Left lung (tissue), 10 donors: ENCODE data around the gene SHISA4. TPM values are rescaled to one million over a fixed set of nuclear protein-coding genes. Genes with fewer than 3 reads are reported as not detected.

Experiments used
- ATAC-seq: fragments of 200-7000 bp; cut with Tn5 transposase; one replicate; pipeline ENCODE4 v1.9.1; 2020; ENCODE audit warnings: moderate library complexity
- DNase-seq, 4 donors: peaks; one replicate each; pipeline ENCODE4 v3.0.0-alpha.2; 2013 to 2020
- H3K27ac ChIP-seq, 2 donors: fragments of 200-600 bp; sonication (generic) in 1 of 2; one replicate each; pipeline versions ENCODE4 v1.5.0 to v1.8.0; 2020 to 2021
- H3K27me3 ChIP-seq, 2 donors: fragments of 200-600 bp; sonication (generic) in 1 of 2; one replicate each; pipeline versions ENCODE4 v1.5.0 to v1.8.0; 2020 to 2021
- H3K36me3 ChIP-seq, 2 donors: fragments of 200-600 bp; sonication (generic) in 1 of 2; one replicate each; pipeline versions ENCODE4 v1.5.0 to v1.8.0; 2020 to 2021
- H3K4me1 ChIP-seq, 2 donors: fragments of 200-600 bp; one replicate each; pipeline ENCODE4 v1.8.0; 2021
- H3K4me3 ChIP-seq, 2 donors: fragments of 200-600 bp; sonication (generic) in 1 of 2; one replicate each; pipeline versions ENCODE4 v1.5.0 to v1.8.0; 2020 to 2021; ENCODE audit warnings: mild to moderate bottlenecking in 1 of 2
- H3K9me3 ChIP-seq, 2 donors: fragments of 200-600 bp; sonication (generic) in 1 of 2; one replicate each; pipeline versions ENCODE4 v1.5.0 to v1.8.0; 2020 to 2021
- intact Hi-C, 2 donors: fragments of 100-400 bp; cut with DNase I; formaldehyde crosslinking; loops; one replicate each; pipeline versions ENCODE4 v1.11.2 to v1.14.2; 2022
- microRNA-seq, 2 donors: library from miRNA; unstranded; fragments of <30 nt; microRNA quantifications; one replicate each; pipeline ENCODE4, GENCODE V29; 2019
- polyA plus RNA-seq, 6 donors: library from polyadenylated mRNA; unstranded; fragments of 120-200 nt; gene quantifications; one replicate each; pipeline ENCODE4 v1.2.1, GENCODE V29; 2013; ENCODE audit not compliant: insufficient read length in 6 of 6
- total RNA-seq, 2 donors: library from RNA; stranded (reverse); fragmentation: NEBNext Ultra II Directional; extraction: Animal tissue kit (Norgen Biotek cat#: 25700); gene quantifications; one replicate each; pipeline ENCODE4 v1.2.1, GENCODE V29; 2021
- TF ChIP-seq, protein P1 (sequence below), 2 donors: fragments of 200-600 bp; sonication (generic) in 1 of 2; IDR thresholded peaks; one replicate each; pipeline versions ENCODE4 v1.5.0 to v1.8.0; 2021; ENCODE audit warnings: antibody characterized with exemption in 2 of 2
- donor health status: DM: no; HTN: yes; CAD: no.
- donor health status: DM: no; HTN: no; CAD: no.

The SHISA4 gene
- total and polyA plus RNA-seq, 8 donors: 12.7 to 26.1 (median 19.3) TPM

DNA sequence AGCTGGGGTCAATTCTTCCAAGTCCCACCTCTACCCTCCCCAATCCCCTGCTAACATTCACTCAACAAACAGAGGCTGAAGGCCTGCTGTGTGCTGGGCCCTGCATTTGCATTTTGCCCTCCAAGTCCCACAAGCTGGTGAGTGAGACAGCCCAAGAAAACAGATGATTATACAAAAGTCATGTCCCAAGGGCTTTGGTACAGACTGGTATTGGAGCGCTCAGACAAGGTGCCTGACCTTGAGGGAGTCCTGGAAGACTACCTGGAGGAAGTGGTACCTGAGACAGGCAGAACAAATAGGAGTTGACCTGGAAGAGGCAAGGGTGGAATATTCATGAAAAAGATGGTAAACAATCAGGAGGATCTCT, 53.4 kb downstream of the SHISA4 start:
- DNase-seq (no peak), ATAC-seq (no peak)
- no peak overlapping the region for H3K27ac ChIP-seq
- TF ChIP-seq, protein P1, sequence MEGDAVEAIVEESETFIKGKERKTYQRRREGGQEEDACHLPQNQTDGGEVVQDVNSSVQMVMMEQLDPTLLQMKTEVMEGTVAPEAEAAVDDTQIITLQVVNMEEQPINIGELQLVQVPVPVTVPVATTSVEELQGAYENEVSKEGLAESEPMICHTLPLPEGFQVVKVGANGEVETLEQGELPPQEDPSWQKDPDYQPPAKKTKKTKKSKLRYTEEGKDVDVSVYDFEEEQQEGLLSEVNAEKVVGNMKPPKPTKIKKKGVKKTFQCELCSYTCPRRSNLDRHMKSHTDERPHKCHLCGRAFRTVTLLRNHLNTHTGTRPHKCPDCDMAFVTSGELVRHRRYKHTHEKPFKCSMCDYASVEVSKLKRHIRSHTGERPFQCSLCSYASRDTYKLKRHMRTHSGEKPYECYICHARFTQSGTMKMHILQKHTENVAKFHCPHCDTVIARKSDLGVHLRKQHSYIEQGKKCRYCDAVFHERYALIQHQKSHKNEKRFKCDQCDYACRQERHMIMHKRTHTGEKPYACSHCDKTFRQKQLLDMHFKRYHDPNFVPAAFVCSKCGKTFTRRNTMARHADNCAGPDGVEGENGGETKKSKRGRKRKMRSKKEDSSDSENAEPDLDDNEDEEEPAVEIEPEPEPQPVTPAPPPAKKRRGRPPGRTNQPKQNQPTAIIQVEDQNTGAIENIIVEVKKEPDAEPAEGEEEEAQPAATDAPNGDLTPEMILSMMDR (IDR thresholded peaks at IDR 0.05): no peak
- no peaks in the 10 kb centered on the region for H3K9me3 ChIP-seq
- no peaks in the 10 kb centered on the region for H3K36me3 ChIP-seq
- peaks cover 0 to 33% of the 10 kb centered on the region in 2 donors for H3K27me3 ChIP-seq
- no peak overlapping the region for H3K4me3 ChIP-seq
- intact Hi-C loops: no loop called here
- H3K4me1 ChIP-seq: peaks cover 4 to 22% of the 10 kb centered on the region in 2 donors

Small RNA genes lying within 50 kb of the gene (microRNA-seq; reads per million reads assigned to microRNA genes)
- gene MIR6739: 0 reads per million in 2 donors

Other genes starting within 250 kb of the SHISA4 start
- gene IPO9, start 59.7 kb upstream of the SHISA4 start, total RNA-seq: 10 to 100 TPM; 49.3 to 59.2 TPM
- 10 to 100 TPM; 73.1 to 94.0 (median 87.9) TPM for gene IPO9, start 59.7 kb upstream of the SHISA4 start, polyA plus RNA-seq
- 10 to 100 TPM; 17.9 to 20.8 TPM for gene LMOD1, start 57.6 kb downstream of the SHISA4 start, total RNA-seq
- 1 to 10 TPM; 3.3 to 5.7 (median 4.6) TPM for gene LMOD1, start 57.6 kb downstream of the SHISA4 start, polyA plus RNA-seq
- gene TIMM17A, start 66.6 kb downstream of the SHISA4 start, total RNA-seq: 10 to 100 TPM; 42.6 to 56.7 TPM
- 10 to 100 TPM; 45.7 to 52.6 (median 50.1) TPM for gene TIMM17A, start 66.6 kb downstream of the SHISA4 start, polyA plus RNA-seq
- gene RNPEP, start 93.8 kb downstream of the SHISA4 start, total RNA-seq: 10 to 100 TPM; 77.9 to 81.2 TPM
- gene RNPEP, start 93.8 kb downstream of the SHISA4 start, polyA plus RNA-seq: 10 to 100 TPM; 56.0 to 74.1 (median 64.1) TPM
- 100 to 1,000 TPM in 1 of 2 donors, 10 to 100 TPM in 1; 77.6 to 146 TPM for gene ELF3, start 121.7 kb downstream of the SHISA4 start, total RNA-seq
- 100 to 1,000 TPM in 1 of 6 donors, 10 to 100 TPM in 5; 59.7 to 111 (median 77.9) TPM for gene ELF3, start 121.7 kb downstream of the SHISA4 start, polyA plus RNA-seq
- gene GPR37L1, start 234.0 kb downstream of the SHISA4 start, total RNA-seq: under 1 TPM; 0.05 to 0.09 TPM
- under 1 TPM; 0.09 to 0.20 (median 0.11) TPM for gene GPR37L1, start 234.0 kb downstream of the SHISA4 start, polyA plus RNA-seq